Tongue (tissue), 2 donors: ENCODE data around the gene SLC44A4. TPM values are rescaled to one million over a fixed set of nuclear protein-coding genes. Genes with fewer than 3 reads are reported as not detected.
A peak's percentile ranks its signal among the peaks of the same experiment; 100 is the strongest.
"Not testable (repeated sequence)": the region's sequence is repeated elsewhere in the genome, so short reads cannot be mapped to it uniquely, and the experiment has no call there.

Experiments
- DNase-seq: peaks from one replicate; pipeline ENCODE4 v3.0.0-alpha.2; 2015
- total RNA-seq: library from RNA; depleted of rRNA; stranded (reverse); fragments of >200 nt; gene quantifications from one replicate; pipeline ENCODE4 v1.2.3, GENCODE V29; 2014

SLC44A4 gene
- total RNA-seq, 1 donor from 2014 or later, result 1.7 TPM

- not testable (repeated sequence) for DNase-seq
These were observed 21.0 kb downstream of the SLC44A4 start for GRCh38 chr6:31857774-31858173.

- not testable (repeated sequence) for DNase-seq
These were observed 26.6 kb downstream of the SLC44A4 start for GRCh38 chr6:31851980-31852718.

DNA sequence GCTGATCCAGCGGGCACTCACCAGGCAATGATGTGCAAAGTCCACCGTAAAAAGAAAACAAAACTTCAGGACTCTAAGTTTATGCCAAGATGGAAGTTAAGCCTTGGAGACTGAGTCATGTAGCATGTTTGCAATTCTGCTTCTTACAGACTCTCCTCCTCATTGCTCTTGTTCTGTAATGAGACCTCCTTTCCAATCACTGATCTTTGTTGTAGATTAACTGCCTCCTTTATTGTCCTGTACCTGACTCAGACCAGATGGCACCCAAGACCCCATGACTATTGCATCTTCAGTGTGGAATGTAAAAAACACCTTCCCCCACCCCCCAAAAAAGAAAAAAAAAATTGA, 27.3 kb downstream of the SLC44A4 start:
- DNase-seq, result no peak

DNA sequence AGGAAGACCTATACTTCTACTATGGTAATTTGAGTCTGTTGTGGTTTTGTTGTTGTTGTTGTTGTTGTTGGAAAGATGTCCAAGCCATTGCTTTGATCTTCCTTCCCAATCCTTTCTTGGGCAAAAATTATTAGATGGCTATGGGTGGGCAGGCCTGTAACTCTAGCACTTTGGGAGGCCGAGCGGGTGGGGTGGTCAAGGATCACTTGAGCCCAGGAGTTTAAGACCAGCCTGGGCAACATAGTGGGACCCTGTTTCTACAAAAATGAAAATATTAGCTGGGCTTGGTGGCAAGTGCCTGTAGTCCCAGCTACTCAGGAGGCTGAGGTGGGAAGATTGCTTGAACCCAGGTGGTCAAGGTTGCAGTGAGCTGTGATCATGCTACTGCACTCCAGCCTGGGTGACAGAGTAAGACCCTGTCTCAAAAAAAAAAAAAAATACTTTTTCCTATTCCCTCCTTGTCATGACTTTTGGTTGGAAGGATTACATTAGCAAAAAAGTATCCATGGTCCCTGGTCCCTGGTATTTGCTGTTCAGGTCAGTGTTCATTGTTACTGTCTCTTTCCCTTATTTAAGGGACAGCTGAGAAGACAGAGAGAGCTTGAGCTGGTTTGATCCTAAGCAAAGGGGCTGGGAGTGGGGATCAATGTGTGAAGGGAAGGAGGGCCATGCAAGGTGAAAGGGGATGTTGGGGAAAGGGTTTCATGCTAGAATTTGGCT, 27.9 kb downstream of the SLC44A4 start:
- DNase-seq, result no peak

GRCh38 chr6:31847276-31847978, 31.4 kb downstream of the SLC44A4 start:
- no peak for DNase-seq

- no peak for DNase-seq
These were observed 34.3 kb downstream of the SLC44A4 start for GRCh38 chr6:31844507-31844906.

- no peak for DNase-seq
These were observed 36.7 kb downstream of the SLC44A4 start for GRCh38 chr6:31842053-31842452.

- DNase-seq, result not testable (repeated sequence)
These were observed 39.0 kb downstream of the SLC44A4 start for GRCh38 chr6:31839779-31840126.

- no peak for DNase-seq
These were observed 39.8 kb downstream of the SLC44A4 start for GRCh38 chr6:31838968-31839367.

- not testable (repeated sequence) for DNase-seq
These were observed 40.7 kb downstream of the SLC44A4 start for GRCh38 chr6:31838114-31838553.

DNA sequence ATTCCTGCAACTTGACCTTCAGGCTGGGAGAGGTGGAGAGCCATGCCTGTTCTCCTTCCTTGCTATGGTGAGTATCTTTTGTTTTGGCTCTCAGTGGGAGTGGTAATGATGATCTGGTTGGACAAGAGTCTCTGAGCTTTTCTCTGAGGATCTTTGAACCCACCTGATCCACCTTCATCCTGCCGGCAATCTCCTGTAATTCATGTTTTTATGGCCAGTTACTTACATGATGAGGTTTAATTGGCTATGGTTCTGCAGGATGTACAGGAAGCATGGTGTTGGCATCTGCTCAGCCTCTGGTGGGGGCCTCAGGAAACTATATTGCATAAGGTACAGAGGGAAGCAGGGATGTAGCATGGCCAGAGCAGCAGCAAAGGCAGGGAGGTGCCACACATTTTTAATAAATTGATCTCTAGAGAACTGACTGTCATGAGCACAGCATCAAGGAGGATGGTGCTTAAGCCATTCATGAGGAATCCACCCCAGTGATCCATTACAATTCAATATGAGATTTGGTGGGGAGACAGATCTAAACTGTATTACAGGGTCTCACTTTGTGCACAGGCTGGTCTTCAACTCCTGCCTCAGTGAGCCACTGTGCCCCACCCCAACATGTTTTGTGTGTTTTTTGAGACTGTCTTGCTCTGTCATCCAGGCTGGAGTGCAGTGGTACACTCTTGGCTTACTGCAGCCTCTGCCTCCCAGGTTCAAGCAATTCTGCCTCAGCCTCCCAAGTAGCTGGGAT, 41.3 kb downstream of the SLC44A4 start:
- DNase-seq, result no peak

- no peak for DNase-seq
These were observed 42.1 kb downstream of the SLC44A4 start for GRCh38 chr6:31836474-31837368.

- DNase-seq, result no peak
These were observed 42.7 kb downstream of the SLC44A4 start for GRCh38 chr6:31836047-31836473.

- peak; percentile 95 for DNase-seq
These were observed 44.2 kb downstream of the SLC44A4 start for GRCh38 chr6:31834367-31835250.

- no peak for DNase-seq
These were observed 47.2 kb downstream of the SLC44A4 start for GRCh38 chr6:31831350-31832215.

- DNase-seq, result no peak
These were observed 47.9 kb downstream of the SLC44A4 start for GRCh38 chr6:31830886-31831335.

DNA sequence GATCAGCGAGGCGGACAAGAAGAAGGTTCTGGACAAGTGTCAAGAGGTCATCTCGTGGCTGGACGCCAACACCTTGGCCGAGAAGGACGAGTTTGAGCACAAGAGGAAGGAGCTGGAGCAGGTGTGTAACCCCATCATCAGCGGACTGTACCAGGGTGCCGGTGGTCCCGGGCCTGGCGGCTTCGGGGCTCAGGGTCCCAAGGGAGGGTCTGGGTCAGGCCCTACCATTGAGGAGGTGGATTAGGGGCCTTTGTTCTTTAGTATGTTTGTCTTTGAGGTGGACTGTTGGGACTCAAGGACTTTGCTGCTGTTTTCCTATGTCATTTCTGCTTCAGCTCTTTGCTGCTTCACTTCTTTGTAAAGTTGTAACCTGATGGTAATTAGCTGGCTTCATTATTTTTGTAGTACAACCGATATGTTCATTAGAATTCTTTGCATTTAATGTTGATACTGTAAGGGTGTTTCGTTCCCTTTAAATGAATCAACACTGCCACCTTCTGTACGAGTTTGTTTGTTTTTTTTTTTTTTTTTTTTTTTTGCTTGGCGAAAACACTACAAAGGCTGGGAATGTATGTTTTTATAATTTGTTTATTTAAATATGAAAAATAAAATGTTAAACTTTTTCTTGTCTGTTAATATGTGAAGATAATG, 49.0 kb downstream of the SLC44A4 start:
- DNase-seq, result peak; percentile 83

DNA sequence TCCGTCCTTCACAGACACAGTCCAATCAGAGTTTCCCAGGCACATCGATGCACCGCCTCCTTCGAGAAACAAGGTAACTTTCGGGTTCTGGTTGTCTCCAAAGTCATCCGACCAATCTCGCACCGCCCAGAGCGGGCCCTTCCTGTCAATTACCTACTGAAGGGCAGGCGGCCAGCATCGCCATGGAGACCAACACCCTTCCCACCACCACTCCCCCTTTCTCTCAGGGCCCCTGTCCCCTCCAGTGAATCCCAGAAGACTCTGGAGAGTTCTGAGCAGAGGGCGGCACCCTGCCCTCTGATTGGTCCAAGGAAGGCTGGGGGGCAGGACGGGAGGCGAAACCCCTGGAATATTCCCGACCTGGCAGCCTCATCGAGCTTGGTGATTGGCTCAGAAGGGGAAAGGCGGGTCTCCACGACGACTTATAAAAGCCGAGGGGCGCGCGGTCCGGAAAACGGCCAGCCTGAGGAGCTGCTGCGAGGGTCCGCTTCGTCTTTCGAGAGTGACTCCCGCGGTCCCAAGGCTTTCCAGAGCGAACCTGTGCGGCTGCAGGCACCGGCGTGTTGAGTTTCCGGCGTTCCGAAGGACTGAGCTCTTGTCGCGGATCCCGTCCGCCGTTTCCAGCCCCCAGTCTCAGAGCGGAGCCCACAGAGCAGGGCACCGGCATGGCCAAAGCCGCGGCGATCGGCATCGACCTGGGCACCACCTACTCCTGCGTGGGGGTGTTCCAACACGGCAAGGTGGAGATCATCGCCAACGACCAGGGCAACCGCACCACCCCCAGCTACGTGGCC, 51.3 kb downstream of the SLC44A4 start, which contains the start of gene HSPA1B:
Gene HSPA1B (plus strand): TSS at position 453 of the 794 bp plus-strand sequence. CDS start 213 bp downstream, at position 666.
- DNase-seq, result peak; percentile 100
